ENCODE measurements around the gene IL2RG.

The IL2RG gene

GRCh38 chrX:71107245-71107644, 4.1 kb downstream of the IL2RG start:
- DNase-seq = no peak

- DNase-seq = no peak
Measured at GRCh38 chrX:71106427-71106826, 5.0 kb downstream of the IL2RG start, which contains the start of gene CXorf65. Gene CXorf65, minus strand, starts transcription at chrX:71106740. Its CDS starts 184 bp downstream, at chrX:71106556.

- DNase-seq = no peak
Measured at GRCh38 chrX:71105628-71106027, 5.7 kb downstream of the IL2RG start.

- no peak for DNase-seq
Measured at GRCh38 chrX:71103110-71103983, 8.0 kb downstream of the IL2RG start.

GRCh38 chrX:71102292-71102691, 9.1 kb downstream of the IL2RG start:
- DNase-seq = no peak

- DNase-seq = no peak
Measured at GRCh38 chrX:71100581-71101505, 10.5 kb downstream of the IL2RG start.

GRCh38 chrX:71099736-71100135, 11.6 kb downstream of the IL2RG start:
- DNase-seq = no peak

- DNase-seq = no peak
Measured at GRCh38 chrX:71098951-71099506, 12.3 kb downstream of the IL2RG start.

- DNase-seq = no peak
Measured at GRCh38 chrX:71098302-71098701, 13.1 kb downstream of the IL2RG start.

GRCh38 chrX:71096760-71097032, 14.7 kb downstream of the IL2RG start:
- no peak for DNase-seq

- DNase-seq = no peak
Measured at GRCh38 chrX:71095981-71096759, 15.2 kb downstream of the IL2RG start.

GRCh38 chrX:71095555-71095980, 15.8 kb downstream of the IL2RG start, which contains the start of gene FOXO4:
Gene FOXO4, plus strand, starts transcription at chrX:71095851. Its CDS starts 678 bp downstream, at chrX:71096529.
- peak; percentile 37 for DNase-seq

- no peak for DNase-seq
Measured at GRCh38 chrX:71095033-71095432, 16.3 kb downstream of the IL2RG start.

- no peak for DNase-seq
Measured at GRCh38 chrX:71091263-71091662, 20.1 kb downstream of the IL2RG start.

- no peak for DNase-seq
Measured at GRCh38 chrX:71085900-71086299, 25.5 kb downstream of the IL2RG start.

GRCh38 chrX:71082822-71083221, 28.6 kb downstream of the IL2RG start:
- DNase-seq = no peak

- DNase-seq = no peak
Measured at GRCh38 chrX:71082124-71082647, 29.2 kb downstream of the IL2RG start.

- DNase-seq = no peak
Measured at GRCh38 chrX:71081330-71082123, 29.9 kb downstream of the IL2RG start.

- DNase-seq = no peak
Measured at GRCh38 chrX:71070531-71070930, 40.8 kb downstream of the IL2RG start.

GRCh38 chrX:71068044-71068918, 43.1 kb downstream of the IL2RG start, which contains the start of gene SNX12:
Gene SNX12, minus strand, starts transcription at chrX:71068334. Its CDS starts 28 bp downstream, at chrX:71068306.
- peak; percentile 73 for DNase-seq
